HG03097 (cell line): ENCODE data around the gene KRTAP24-1.

Experiments used
- ATAC-seq: cut with Tn5 transposase; IDR thresholded peaks from one replicate; pipeline ENCODE4 v1.9.1; 2021; ENCODE audit not compliant: unreplicated experiment, low FRiP score

Gene KRTAP24-1

DNA sequence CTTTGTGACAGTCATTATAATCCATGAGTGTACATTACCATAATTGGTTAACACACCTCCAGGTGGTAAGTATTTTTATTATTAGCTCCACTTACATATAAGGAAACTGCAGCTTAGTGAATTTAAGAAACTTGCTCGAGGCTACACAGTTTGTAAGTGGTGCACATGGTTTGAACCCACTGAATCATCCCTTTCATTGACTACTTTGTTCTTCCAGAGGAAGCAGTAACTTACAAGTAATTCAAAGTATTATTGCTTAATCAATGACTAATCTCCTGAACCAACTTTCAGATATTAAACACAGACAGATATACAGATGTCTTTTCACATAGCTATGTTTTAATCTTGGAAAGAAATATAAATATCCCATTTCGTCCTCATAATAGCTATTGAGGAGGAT, 48.1 kb downstream of the KRTAP24-1 start:
- ATAC-seq = no peak

DNA sequence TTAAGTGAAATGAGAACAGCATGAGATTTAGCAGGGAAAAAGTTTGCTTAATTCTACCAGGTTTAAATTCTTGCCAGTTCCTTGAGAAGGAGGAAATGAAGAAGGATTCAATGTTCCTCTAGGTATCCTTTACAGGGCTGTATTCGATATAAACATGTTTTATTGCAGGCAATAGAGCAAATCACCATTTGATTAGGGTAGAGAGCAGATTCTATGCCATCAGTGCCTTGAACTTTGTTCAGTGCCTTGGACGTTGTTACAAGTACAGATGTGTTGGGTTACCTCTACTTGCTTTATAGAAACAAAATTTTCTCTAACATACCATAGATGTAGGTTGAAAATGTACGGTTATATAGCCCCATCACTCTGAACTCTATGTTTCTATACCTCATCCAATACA, 48.7 kb downstream of the KRTAP24-1 start:
- ATAC-seq = no peak

DNA sequence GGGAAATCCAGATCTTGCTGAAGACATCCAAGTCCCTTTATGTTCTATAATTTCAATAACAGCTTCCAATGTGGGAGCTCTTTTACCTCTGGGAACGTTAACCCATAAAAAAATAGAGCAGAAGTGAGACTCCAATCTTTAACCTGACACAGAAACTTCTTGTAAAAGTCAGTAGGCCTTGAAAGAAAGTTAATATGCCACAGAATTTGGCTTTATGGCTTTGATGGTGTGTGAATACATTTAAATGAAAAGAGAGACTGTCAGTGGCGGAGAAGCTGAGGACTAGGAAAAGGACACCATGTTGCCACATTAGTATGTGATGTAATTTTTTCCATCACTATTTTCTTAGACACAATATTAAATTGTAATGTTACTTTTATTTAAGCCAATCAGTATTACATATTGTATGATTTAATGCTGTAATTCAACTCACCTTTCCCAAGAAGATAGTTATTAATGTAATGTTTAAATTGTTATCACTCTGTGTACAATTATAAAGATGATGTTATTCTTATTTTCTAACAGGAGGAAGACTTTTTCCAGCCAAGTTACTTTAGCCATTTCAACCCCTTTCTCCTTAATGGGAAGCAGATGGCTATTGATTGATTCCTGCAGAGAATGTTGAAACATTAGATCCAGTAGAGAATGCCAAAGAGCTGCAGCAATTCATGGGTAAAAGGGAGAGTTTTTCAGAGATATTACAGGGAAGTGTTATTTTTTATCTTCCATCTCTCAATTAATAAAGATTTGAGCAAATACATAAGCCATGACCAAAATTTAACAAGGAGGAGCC, 49.3 kb downstream of the KRTAP24-1 start:
- ATAC-seq = no peak

- ATAC-seq = no peak
Observed at GRCh38 chr21:30232011-30232410, 50.7 kb downstream of the KRTAP24-1 start.
